Muscle of leg (tissue), 11 donors: ENCODE measurements around the gene FASLG. TPM values are rescaled to one million over a fixed set of nuclear protein-coding genes. Genes with fewer than 3 reads are reported as not detected.

Experiments
- DNase-seq: peaks from one replicate; pipeline ENCODE4 v3.0.0; 2013
- H3K27ac ChIP-seq: one replicate; pipeline ENCODE4 v1.5.1; 2013; ENCODE audit warnings: mild to moderate bottlenecking, low read length, control low read depth
- H3K27me3 ChIP-seq: one replicate; pipeline ENCODE4 v1.6.1; 2013; ENCODE audit warnings: low read length; ENCODE audit not compliant: control insufficient read depth, insufficient read depth
- H3K36me3 ChIP-seq: one replicate; pipeline ENCODE4 v1.6.1; 2013; ENCODE audit warnings: low read length; ENCODE audit not compliant: control insufficient read depth, insufficient read depth
- H3K4me1 ChIP-seq: one replicate; pipeline ENCODE4 v1.6.1; 2013; ENCODE audit warnings: low read length; ENCODE audit not compliant: control insufficient read depth, insufficient read depth
- H3K4me3 ChIP-seq: one replicate; pipeline ENCODE4 v1.5.1; 2013; ENCODE audit warnings: low read length, control low read depth
- H3K9me3 ChIP-seq: replicated peaks from 2 replicates; pipeline ENCODE4 v1.6.1; 2013; ENCODE audit warnings: low read depth, low read length; ENCODE audit not compliant: control insufficient read depth
- WGBS: methylation state at CpG from one replicate; pipeline ENCODE4 v1.1.5; 2013; ENCODE audit warnings: missing lambda C conversion rate; ENCODE audit not compliant: insufficient coverage; 5-methylcytosine and 5-hydroxymethylcytosine counted together
- polyA plus RNA-seq, 8 donors: library from polyadenylated mRNA; unstranded; fragments of 120-200 nt; gene quantifications; one replicate each; pipeline versions ENCODE4 v1.2.1 to v1.2.3, GENCODE V29; 2013; ENCODE audit warnings: inconsistent platforms in 1 of 8, low replicate concordance in 1 of 8; ENCODE audit not compliant: insufficient read length in 8 of 8, insufficient read depth in 1 of 8
- total RNA-seq: library from RNA; stranded (reverse); fragments of 120-200 nt; gene quantifications from one replicate; pipeline ENCODE4 v1.2.4, GENCODE V29; 2013

FASLG gene
- total and polyA plus RNA-seq, 9 donors, result 0.09 to 0.16 (median 0.12) TPM; not detected in 1

- no peak overlapping the region for H3K4me3 ChIP-seq
- WGBS, result no CpG with 5 or more reads among the region's 3 CpGs
- DNase-seq, result no peak
Observed at GRCh38 chr1:172661107-172661506, 2.2 kb downstream of the FASLG start.

GRCh38 chr1:172662464-172663109, 3.7 kb downstream of the FASLG start:
- H3K27ac ChIP-seq, result no peak overlapping the region
- DNase-seq, result peak; percentile 27
- no peaks in the 10 kb centered on the region for H3K4me1 ChIP-seq
- no peaks in the 10 kb centered on the region for H3K36me3 ChIP-seq
- H3K4me3 ChIP-seq, result no peak overlapping the region
- no peaks in the 10 kb centered on the region for H3K27me3 ChIP-seq
- 36% methylated on average over 8 of the region's 14 CpGs for WGBS
- H3K9me3 ChIP-seq, result no peaks in the 10 kb centered on the region

More at GRCh38 chr1:172661107-172661506, 2.2 kb downstream of the FASLG start:
- Histone ChIP-seq H3K4me1 (no peaks in the 10 kb centered on the region), H3K27me3 (no peaks in the 10 kb centered on the region), H3K9me3 (no peaks in the 10 kb centered on the region), H3K27ac (no peak overlapping the region), H3K36me3 (no peaks in the 10 kb centered on the region)

- Histone ChIP-seq H3K4me1 (no peaks in the 10 kb centered on the region), H3K27me3 (no peaks in the 10 kb centered on the region), H3K36me3 (no peaks in the 10 kb centered on the region), H3K27ac (no peak overlapping the region), H3K4me3 (no peak overlapping the region), H3K9me3 (no peaks in the 10 kb centered on the region)
- no peak for DNase-seq
- WGBS, result 92% methylated on average over 1 of the region's 3 CpGs
Observed at GRCh38 chr1:172663732-172664131, 4.8 kb downstream of the FASLG start.

GRCh38 chr1:172668097-172668496, 9.2 kb downstream of the FASLG start:
- no peaks in the 10 kb centered on the region for H3K9me3 ChIP-seq
- H3K27ac ChIP-seq, result no peak overlapping the region
- no peaks in the 10 kb centered on the region for H3K4me1 ChIP-seq
- WGBS, result 57% methylated on average over 1 of the region's 3 CpGs
- no peaks in the 10 kb centered on the region for H3K36me3 ChIP-seq
- H3K4me3 ChIP-seq, result no peak overlapping the region
- no peaks in the 10 kb centered on the region for H3K27me3 ChIP-seq
- DNase-seq, result no peak

- no peak for DNase-seq
- Histone ChIP-seq H3K27ac (no peak overlapping the region), H3K27me3 (no peaks in the 10 kb centered on the region), H3K4me1 (no peaks in the 10 kb centered on the region), H3K4me3 (no peak overlapping the region), H3K36me3 (no peaks in the 10 kb centered on the region), H3K9me3 (no peaks in the 10 kb centered on the region)
- 88% methylated on average over 3 of the region's 3 CpGs for WGBS
Observed at GRCh38 chr1:172669011-172669410, 10.1 kb downstream of the FASLG start.

GRCh38 chr1:172670316-172670715, 11.4 kb downstream of the FASLG start:
- Histone ChIP-seq H3K4me3 (no peak overlapping the region), H3K4me1 (no peaks in the 10 kb centered on the region), H3K27me3 (no peaks in the 10 kb centered on the region), H3K9me3 (no peaks in the 10 kb centered on the region), H3K27ac (no peak overlapping the region), H3K36me3 (no peaks in the 10 kb centered on the region)
- DNase-seq, result no peak
- WGBS, result 80% methylated on average over 1 of the region's 4 CpGs

- H3K4me1 ChIP-seq, result no peaks in the 10 kb centered on the region
- H3K36me3 ChIP-seq, result no peaks in the 10 kb centered on the region
- no CpG with 5 or more reads among the region's 4 CpGs for WGBS
- no peaks in the 10 kb centered on the region for H3K9me3 ChIP-seq
- no peak overlapping the region for H3K27ac ChIP-seq
- no peaks in the 10 kb centered on the region for H3K27me3 ChIP-seq
- peak; percentile 3 for DNase-seq
- H3K4me3 ChIP-seq, result no peak overlapping the region
Observed at GRCh38 chr1:172670791-172671190, 11.9 kb downstream of the FASLG start.

GRCh38 chr1:172671591-172671990, 12.7 kb downstream of the FASLG start:
- no peak for DNase-seq
- Histone ChIP-seq H3K27me3 (no peaks in the 10 kb centered on the region), H3K27ac (no peak overlapping the region), H3K9me3 (no peaks in the 10 kb centered on the region), H3K4me3 (no peak overlapping the region), H3K36me3 (no peaks in the 10 kb centered on the region), H3K4me1 (no peaks in the 10 kb centered on the region)

- H3K9me3 ChIP-seq, result no peaks in the 10 kb centered on the region
- no peak overlapping the region for H3K27ac ChIP-seq
- no peak for DNase-seq
- H3K36me3 ChIP-seq, result no peaks in the 10 kb centered on the region
- 60% methylated on average over 1 of the region's 2 CpGs for WGBS
- no peak overlapping the region for H3K4me3 ChIP-seq
- H3K27me3 ChIP-seq, result no peaks in the 10 kb centered on the region
- H3K4me1 ChIP-seq, result no peaks in the 10 kb centered on the region
Observed at GRCh38 chr1:172672720-172673119, 13.8 kb downstream of the FASLG start.

- Histone ChIP-seq H3K27me3 (no peaks in the 10 kb centered on the region), H3K36me3 (no peaks in the 10 kb centered on the region), H3K4me1 (no peaks in the 10 kb centered on the region), H3K27ac (no peak overlapping the region), H3K9me3 (no peaks in the 10 kb centered on the region), H3K4me3 (no peak overlapping the region)
- WGBS, result no CpG with 5 or more reads among the region's 2 CpGs
- no peak for DNase-seq
Observed at GRCh38 chr1:172673761-172674160, 14.9 kb downstream of the FASLG start.
